HG03565 (cell line): Measurements from ENCODE around the gene COA1.

Experiments
- ATAC-seq: cut with Tn5 transposase; IDR thresholded peaks from one replicate; pipeline ENCODE4 v1.9.1; 2021; ENCODE audit warnings: mild to moderate bottlenecking, moderate library complexity; ENCODE audit not compliant: unreplicated experiment

Gene COA1

DNA sequence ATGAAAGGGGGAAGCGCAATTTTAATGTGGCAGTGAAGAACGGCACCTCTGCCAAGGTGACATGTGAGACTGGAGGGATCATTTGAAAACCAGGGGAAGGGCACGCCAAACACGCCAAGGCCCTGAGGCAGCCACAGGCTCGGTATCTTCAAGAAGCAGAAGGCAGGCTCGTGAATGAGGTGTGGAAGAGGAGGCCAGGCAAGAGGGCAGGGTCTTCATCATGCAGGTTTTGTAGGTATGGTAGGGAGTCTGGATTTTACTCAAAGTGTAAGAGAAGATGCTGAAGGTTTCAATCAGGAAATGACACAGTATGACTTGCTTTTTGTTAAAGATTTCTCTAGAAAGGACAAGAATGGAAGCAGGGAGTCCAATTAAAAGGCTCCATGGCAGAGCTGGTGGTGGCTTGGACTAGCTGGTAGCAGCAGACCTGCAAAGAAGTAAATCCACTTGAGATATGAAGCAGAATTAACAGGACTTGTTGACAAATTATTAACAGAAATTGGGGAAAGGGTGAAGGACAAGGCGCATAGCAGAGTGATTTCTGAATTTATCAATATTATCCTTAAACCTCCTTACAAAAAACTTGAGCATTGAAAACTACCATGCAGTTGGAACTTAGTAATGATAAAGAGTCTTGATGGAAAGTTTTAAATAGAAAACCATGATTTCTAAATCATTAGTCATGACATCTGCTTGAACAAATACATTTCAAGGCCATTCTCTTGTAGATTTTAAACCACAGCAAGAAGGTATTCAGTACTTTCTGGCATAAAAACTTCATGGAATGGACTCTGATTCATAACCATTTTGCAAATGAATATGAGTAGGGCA lies 70.4 kb downstream of the COA1 start:
- ATAC-seq, result peak; percentile 66

DNA sequence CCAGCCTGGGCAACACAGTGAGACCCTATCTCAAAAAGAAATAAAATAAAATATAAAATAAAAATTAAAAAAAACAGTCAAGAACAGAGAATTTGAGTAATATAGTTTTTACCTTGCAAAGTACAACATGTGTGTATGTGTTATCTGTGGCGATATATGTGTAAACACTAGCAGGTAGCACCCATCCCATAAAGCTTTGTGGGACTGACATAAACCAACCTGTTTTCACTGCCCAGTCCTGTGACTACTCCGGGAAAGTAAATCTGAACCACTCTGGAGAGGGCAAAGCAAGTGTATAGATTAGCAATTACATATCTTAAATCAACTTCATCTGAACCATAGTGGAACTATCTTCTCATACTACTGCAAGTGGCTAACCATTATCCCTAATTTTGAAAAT lies 72.3 kb downstream of the COA1 start:
- no peak for ATAC-seq

DNA sequence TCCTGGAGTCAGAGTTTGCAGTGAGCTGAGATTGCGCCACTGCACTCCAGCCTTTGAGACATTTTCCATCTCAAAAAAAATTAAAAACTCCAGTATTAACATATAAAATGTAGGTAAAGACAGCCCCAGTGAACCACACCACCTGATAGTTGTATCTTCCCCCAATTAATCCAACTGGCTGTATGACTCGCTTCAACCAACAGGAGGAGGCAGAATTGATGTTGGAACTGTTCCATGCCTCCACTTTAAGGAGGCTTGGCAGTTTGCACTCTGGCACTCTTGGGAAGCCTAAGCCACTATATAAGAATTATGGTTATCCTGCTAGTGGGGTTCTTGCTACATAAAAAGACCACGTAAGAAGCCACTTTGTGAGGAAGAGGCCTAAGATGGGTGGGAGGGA lies 73.7 kb downstream of the COA1 start:
- ATAC-seq, result no peak

- no peak for ATAC-seq
Measured at GRCh38 chr7:43653891-43654504, 75.3 kb downstream of the COA1 start.

GRCh38 chr7:43653466-43653865 lies 75.9 kb downstream of the COA1 start:
- ATAC-seq, result no peak

GRCh38 chr7:43652364-43652763 lies 77.0 kb downstream of the COA1 start:
- ATAC-seq, result no peak

DNA sequence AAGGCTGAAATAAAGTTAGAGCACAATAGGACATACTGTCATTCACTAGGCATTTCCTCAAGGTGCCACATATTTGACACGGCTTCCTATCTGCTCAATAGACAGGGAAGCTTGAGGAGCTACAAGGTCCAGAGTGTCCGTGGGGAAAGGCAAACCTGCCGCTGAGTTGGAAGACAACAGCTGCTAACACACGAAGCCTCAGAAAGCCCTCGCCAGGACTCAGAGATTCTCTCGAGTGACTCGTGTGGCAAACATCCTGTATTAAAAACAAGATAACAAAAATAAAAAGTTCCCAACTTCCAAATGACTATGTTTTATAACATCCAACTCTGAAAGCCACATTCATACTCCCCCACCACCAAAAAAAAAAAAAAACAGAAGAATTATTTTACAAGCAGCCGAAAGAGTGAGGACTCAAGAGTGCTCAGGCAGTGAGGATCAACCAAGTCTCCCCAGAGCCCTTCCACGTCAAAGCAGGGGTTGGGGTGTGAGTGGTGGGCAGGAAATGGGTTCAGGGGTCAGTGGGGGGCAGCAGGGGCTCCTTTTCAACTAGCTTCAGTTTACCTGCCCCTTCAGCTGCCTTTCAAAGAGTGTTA lies 78.8 kb downstream of the COA1 start:
- ATAC-seq, result no peak

- peak; percentile 64 for ATAC-seq
Measured at GRCh38 chr7:43649755-43650274, 79.5 kb downstream of the COA1 start.

DNA sequence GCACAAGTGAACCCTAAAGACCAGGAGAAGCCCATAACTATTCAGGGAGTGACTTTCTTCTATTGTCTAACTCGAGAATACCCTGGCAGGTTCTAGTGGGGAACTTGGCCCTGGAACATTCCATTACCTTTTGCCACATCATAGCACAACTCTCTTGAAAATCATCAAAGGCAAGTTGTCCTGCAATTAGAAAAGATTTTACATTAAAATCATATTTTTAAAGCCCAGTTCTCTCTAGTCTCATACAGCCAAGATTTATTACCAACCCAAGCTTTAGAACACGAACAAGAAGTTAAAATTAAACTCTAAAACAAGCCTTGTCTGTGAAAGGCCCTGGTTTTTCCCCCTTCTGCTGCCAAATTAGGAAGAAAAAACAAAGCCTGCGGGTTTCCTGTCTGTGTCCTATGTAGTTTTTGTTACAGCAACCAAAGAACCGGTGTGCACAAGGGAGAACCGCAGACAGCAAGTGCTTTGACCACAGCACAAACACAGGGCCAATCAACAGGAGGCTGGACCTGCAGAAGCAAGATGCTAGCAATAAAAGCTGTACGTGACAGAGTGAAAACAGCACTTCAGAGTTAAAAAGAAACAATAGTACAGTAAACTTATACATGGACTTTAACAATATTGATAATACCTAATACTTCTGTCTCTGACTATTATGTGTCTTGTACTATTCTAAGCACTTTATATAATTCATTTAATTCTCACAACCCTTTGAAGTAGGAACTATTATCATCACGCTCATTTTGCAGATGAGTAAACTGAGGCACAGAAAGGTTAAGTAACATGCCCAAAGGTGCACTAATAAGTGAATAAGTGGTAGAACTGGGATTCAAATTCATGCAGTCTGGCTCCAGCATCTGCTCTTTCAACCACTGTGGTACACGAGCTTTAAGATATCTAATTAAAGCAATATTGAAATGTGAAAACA lies 80.6 kb downstream of the COA1 start:
- ATAC-seq, result peak; percentile 42

GRCh38 chr7:43647673-43648472 lies 81.5 kb downstream of the COA1 start:
- ATAC-seq, result peak; percentile 18

DNA sequence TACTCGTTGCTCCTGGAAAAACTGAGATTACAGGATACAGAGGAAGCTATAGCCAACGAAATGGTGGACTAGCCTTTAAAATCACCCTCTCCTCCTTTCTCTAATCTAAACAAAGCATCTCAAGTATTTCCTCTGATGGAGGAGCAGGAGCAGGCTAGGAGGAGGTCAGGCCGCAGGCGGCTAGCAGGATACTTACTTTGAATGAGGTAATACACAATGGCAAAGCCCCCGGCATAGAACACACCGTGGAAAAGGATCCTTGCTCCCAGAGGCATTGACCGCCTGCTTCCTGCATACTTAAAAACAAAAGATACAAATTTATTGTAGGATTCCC lies 82.0 kb downstream of the COA1 start:
- ATAC-seq, result no peak

- ATAC-seq, result no peak
Measured at GRCh38 chr7:43646603-43647338, 82.6 kb downstream of the COA1 start.

- no peak for ATAC-seq
Measured at GRCh38 chr7:43645699-43646226, 83.6 kb downstream of the COA1 start.

DNA sequence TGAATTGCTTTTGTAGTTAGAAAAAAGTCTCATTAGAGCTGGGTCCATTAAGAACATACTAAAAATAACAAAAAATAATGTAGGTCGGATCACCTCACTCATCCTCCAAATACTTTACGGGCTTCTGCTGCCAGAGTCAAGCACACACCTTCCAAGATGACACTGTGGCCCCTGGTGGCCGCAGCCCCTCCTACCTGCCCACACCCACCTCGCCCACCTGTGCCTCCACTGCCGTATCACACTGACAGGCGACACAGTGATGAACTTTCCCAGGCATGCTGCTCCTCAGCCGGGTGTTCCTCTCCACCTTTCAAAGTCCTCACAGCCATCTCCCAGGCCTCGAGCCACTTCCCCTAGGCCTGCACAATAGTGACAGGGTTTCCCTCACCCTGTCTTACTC lies 85.5 kb downstream of the COA1 start:
- ATAC-seq, result no peak

GRCh38 chr7:43642897-43643630 lies 86.3 kb downstream of the COA1 start:
- ATAC-seq, result no peak

- no peak for ATAC-seq
Measured at GRCh38 chr7:43640679-43641078, 88.6 kb downstream of the COA1 start.

DNA sequence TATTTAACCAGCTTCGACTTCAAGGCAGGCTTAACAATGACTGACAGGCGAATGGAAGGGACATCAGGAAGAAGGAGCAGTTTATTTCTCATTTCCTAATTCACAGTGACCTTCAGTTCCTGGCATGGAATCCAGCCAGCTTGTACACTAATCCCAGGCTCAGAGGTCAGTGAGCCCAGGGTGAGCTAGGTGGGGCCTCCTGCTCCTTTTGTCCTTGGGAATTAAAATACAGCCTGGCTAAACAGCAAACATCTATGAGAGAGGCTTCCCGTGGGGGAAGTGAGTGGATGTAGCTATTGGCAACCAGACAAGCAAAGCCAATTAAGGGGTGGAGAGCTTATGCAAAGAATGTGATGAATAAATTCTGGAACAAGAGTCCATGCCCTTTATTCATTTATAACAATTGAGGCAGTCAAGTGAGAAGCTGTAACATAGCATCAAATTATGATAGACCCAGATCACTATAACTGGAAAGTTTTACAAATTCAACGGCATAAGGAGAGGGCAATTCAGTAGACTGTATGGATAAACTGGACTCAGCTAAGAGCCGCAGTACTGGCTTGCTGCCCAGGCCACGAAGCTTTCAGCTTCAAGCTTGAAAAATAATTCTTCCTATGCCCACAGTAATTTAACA lies 89.3 kb downstream of the COA1 start:
- no peak for ATAC-seq
